NT2/D1 (cell line): ENCODE measurements around the gene CWH43.

Experiments
- SUZ12 ChIP-seq: IDR thresholded peaks from 2 replicates; pipeline ENCODE4 v1.6.1; 2011; ENCODE audit not compliant: insufficient read length, insufficient read depth; ENCODE audit errors: extremely low read depth
- YY1 ChIP-seq: IDR thresholded peaks from 2 replicates; pipeline ENCODE4 v1.6.1; 2011; ENCODE audit not compliant: insufficient read length, insufficient read depth

- TF ChIP-seq SUZ12, result no peak
- TF ChIP-seq YY1, result no peak
These were observed 41.8 kb upstream of the CWH43 start for GRCh38 chr4:48944252-48944651.
